Measurements from ENCODE around the gene TMEM69. TPM values are rescaled to one million over a fixed set of nuclear protein-coding genes. Genes with fewer than 3 reads are reported as not detected.

The TMEM69 gene
- total and polyA plus RNA-seq, 2 of the 8 experiments (the other 6 are each of a cell fraction or from before 2014, with no cell fraction given): 39.0 to 123 TPM

- TF ChIP-seq POLR2A (IDR thresholded peaks at IDR 0.05; ENCODE audit: control extremely low read depth in 1 of 2, low read depth in 2 of 2, low read length in 2 of 2): no peak
- TF ChIP-seq CHD7 (IDR thresholded peaks at IDR 0.05; ENCODE audit: insufficient replicate concordance, low read length): no peak
- TF ChIP-seq GABPA (IDR thresholded peaks at IDR 0.05; ENCODE audit: borderline replicate concordance, insufficient read depth, low read length): no peak
- no peak for TF ChIP-seq EGR1 (IDR thresholded peaks at IDR 0.05; ENCODE audit: borderline replicate concordance, low read depth, low read length)
- TF ChIP-seq CHD2 (IDR thresholded peaks at IDR 0.05; ENCODE audit: low read length): no peak
- TF ChIP-seq GTF2F1 (IDR thresholded peaks at IDR 0.05; ENCODE audit: borderline replicate concordance, low read depth, low read length): no peak
Measured at GRCh38 chr1:45684402-45684801, 3.6 kb upstream of the TMEM69 start (continued).
